Heart left ventricle (tissue), 16 donors: ENCODE data around the gene NEURL2. TPM values are rescaled to one million over a fixed set of nuclear protein-coding genes. Genes with fewer than 3 reads are reported as not detected.
A peak's percentile ranks its signal among the peaks of the same experiment; 100 is the strongest.

Experiments
- ATAC-seq, 4 donors: fragments of 200-7000 bp; cut with Tn5 transposase; one replicate each; pipeline ENCODE4 v1.9.1; 2020 to 2022; ENCODE audit warnings: moderate library complexity in 4 of 4, mild to moderate bottlenecking in 3 of 4, moderate number of reproducible peaks in 1 of 4
- DNase-seq, 5 donors: peaks; one replicate each; pipeline ENCODE4 v3.0.0-alpha.2; 2020
- H3K27ac ChIP-seq, 12 donors: fragments of 200-600 bp; sonication (generic) in 4 of 12; one replicate each; pipeline versions ENCODE4 v1.5.0 to v1.8.0; 2016 to 2022; ENCODE audit warnings: mild to moderate bottlenecking in 2 of 12
- H3K27me3 ChIP-seq, 9 donors: fragments of 200-600 bp; sonication (generic) in 2 of 9; one replicate each; pipeline versions ENCODE4 v1.5.1 to v1.8.0; 2016 to 2022; ENCODE audit warnings: mild to moderate bottlenecking in 3 of 9
- H3K36me3 ChIP-seq, 9 donors: fragments of 200-600 bp; sonication (generic) in 2 of 9; one replicate each; pipeline versions ENCODE4 v1.5.0 to v1.8.0; 2018 to 2022; ENCODE audit warnings: mild to moderate bottlenecking in 2 of 9
- H3K4me1 ChIP-seq, 12 donors: fragments of 200-600 bp; sonication (generic) in 4 of 12; one replicate each; pipeline versions ENCODE4 v1.5.0 to v1.8.0; 2016 to 2022; ENCODE audit warnings: mild to moderate bottlenecking in 3 of 12
- H3K4me3 ChIP-seq, 12 donors: fragments of 200-600 bp; sonication (generic) in 4 of 12; one replicate each; pipeline versions ENCODE4 v1.5.0 to v1.8.0; 2017 to 2022; ENCODE audit warnings: mild to moderate bottlenecking in 9 of 12, moderate library complexity in 4 of 12
- H3K9me3 ChIP-seq, 12 donors: fragments of 200-600 bp; sonication (generic) in 4 of 12; one replicate each; pipeline versions ENCODE4 v1.5.0 to v1.8.0; 2016 to 2022; ENCODE audit warnings: mild to moderate bottlenecking in 1 of 12
- CTCF ChIP-seq, 12 donors: fragments of 200-600 bp; sonication (generic) in 4 of 12; IDR thresholded peaks; one replicate each; pipeline versions ENCODE4 v1.5.0 to v1.8.0; 2018 to 2022; ENCODE audit warnings: antibody characterized with exemption in 12 of 12, mild to moderate bottlenecking in 5 of 12
- POLR2A ChIP-seq, 2 donors: fragments of 450-650 bp; IDR thresholded peaks; one replicate each; pipeline ENCODE4 v1.6.1; 2017; ENCODE audit warnings: antibody characterized with exemption in 2 of 2, mild to moderate bottlenecking in 2 of 2, moderate library complexity in 2 of 2
- WGBS, 4 donors: extraction: QIAGEN DNeasy Blood & Tissue Kit in 2 of 4; methylation state at CpG; one replicate each; pipeline versions ENCODE4 v1.1.5 to v1.1.7; 2013 to 2018; 5-methylcytosine and 5-hydroxymethylcytosine counted together
- intact Hi-C, 10 donors: fragments of 100-400 bp; cut with DNase I; formaldehyde crosslinking; loops; one replicate each; pipeline versions ENCODE4 v1.11.1 to v1.14.2; 2022
- polyA plus RNA-seq, 2 donors: library from polyadenylated mRNA; stranded (reverse); fragments of 200-250 nt; gene quantifications; one replicate each; pipeline ENCODE4 v1.2.3, GENCODE V29; 2013
- total RNA-seq, 9 donors: library from RNA; depleted of rRNA in 2 of 9; stranded (reverse); fragments of >200 nt in 2 of 9; fragmentation: NEBNext Ultra II Directional in 3 of 9; extraction: Animal tissue kit (Norgen Biotek cat#: 25700) in 3 of 9; gene quantifications; one replicate each; pipeline versions ENCODE4 v1.1.0 to v1.2.4, GENCODE V29; 2016 to 2023
- donor health status: ischemic (EF 13 %, LVEDD 7.1; RV severe dilation, severe dysfunction).
- donor health status: healthy with polysubstance abuse.
- donor health status: DM: no; HTN: yes; CAD: no.
- donor health status: DM: no; HTN: no; CAD: no.
- donor health status: ischemic (EF 25% LVEDD 6.9; RV normal size, moderate dysfunction).
- donor health status: ischemic (EF 25% LVEDD 5.7; RV mildly dilated, moderate dysfunction).
- donor health status: healthy.
- donor health status: DM: yes; HTN: yes; CAD: no.
- donor health status: ischemic (EF 35%, LVEDD 5.7; RV mildly dilated, moderate dysfunction).
- donor health status: nonischemic (EF 11% LVEDD 7.7; RV severe dilation, severe dysfunction).
- donor health status: DM: yes; HTN: yes; CAD: no.
- donor health status: PGD.
- donor health status: ischemic (EF 29% LVEDD 5.4; RV normal size, mild dysfunction).
- donor health status: nonischemic (EF 23%, LVEDD 6.1; RV moderate dilation, normal function).

Gene NEURL2
- total and polyA plus RNA-seq, 11 donors, result 3.0 to 14.8 (median 8.4) TPM

DNA sequence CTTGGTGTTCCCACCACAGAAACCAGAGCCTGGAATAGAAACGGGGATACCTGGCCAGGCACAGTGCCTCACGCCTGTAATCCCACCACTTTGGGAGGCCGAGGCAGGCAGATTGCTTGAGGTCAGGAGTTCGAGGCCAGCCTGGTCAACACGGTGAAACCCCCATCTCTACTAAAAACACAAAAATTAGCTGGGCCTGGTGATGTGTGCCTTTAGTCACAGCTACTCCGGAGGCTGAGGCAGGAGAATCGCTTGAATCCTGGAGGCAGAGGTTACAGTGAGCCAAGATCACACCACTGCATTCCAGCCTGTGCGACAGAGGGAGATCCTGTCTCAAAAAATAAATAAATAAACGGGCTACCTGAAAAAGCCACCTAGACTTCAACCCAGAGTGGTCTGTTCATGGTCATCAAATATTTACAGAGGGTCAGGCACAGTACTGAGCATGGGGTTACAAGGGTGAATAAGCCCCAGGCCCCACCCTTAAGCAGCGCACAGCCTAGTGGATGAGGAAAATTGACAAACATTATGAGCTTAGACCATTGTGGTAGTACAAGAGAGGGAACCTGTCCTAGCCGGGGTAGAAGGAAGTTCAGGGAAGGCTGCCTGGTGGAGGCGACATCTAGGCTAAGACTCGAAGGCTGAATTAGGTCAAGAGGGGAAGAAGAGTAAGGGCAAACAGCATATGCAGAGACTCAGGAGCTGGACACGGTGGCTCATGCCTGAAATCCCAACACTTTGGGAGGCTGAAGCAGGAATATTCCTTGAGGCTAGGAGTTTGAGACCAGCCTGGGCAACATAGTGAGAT, 36.3 kb upstream of the NEURL2 start:
- intact Hi-C loops, result no loop called here
- no peak overlapping the region for H3K27ac ChIP-seq
- H3K4me3 ChIP-seq, result no peak overlapping the region
- WGBS, 4 donors, result 85 to 88% (median 86%) methylated on average over 13 to 14 of the region's 14 CpGs
- H3K9me3 ChIP-seq, result no peaks in the 10 kb centered on the region
- H3K27me3 ChIP-seq, result no peaks in the 10 kb centered on the region
- TF ChIP-seq POLR2A (IDR thresholded peaks at IDR 0.05) (no peak), CTCF (IDR thresholded peaks at IDR 0.05) (no peak)
- no peaks in the 10 kb centered on the region for H3K36me3 ChIP-seq
- no peak for ATAC-seq
- no peak for DNase-seq
- H3K4me1 ChIP-seq, result peaks cover 2 to 35% (median 21%) of the 10 kb centered on the region in 12 donors

GRCh38 chr20:45926731-45927070, 35.7 kb upstream of the NEURL2 start:
- ATAC-seq, result no peak
- WGBS, 4 donors, result 71 to 92% (median 81%) methylated on average over 2 of the region's 2 CpGs
- no peak for TF ChIP-seq POLR2A (IDR thresholded peaks at IDR 0.05)
- no peak for TF ChIP-seq CTCF (IDR thresholded peaks at IDR 0.05)
- Histone ChIP-seq H3K27me3 (no peaks in the 10 kb centered on the region), H3K9me3 (no peaks in the 10 kb centered on the region), H3K27ac (no peak overlapping the region), H3K4me3 (no peak overlapping the region), H3K36me3 (no peaks in the 10 kb centered on the region), H3K4me1 (peaks cover 3 to 41% (median 26%) of the 10 kb centered on the region in 12 donors)
- DNase-seq, result no peak
- intact Hi-C loops, result no loop called here

DNA sequence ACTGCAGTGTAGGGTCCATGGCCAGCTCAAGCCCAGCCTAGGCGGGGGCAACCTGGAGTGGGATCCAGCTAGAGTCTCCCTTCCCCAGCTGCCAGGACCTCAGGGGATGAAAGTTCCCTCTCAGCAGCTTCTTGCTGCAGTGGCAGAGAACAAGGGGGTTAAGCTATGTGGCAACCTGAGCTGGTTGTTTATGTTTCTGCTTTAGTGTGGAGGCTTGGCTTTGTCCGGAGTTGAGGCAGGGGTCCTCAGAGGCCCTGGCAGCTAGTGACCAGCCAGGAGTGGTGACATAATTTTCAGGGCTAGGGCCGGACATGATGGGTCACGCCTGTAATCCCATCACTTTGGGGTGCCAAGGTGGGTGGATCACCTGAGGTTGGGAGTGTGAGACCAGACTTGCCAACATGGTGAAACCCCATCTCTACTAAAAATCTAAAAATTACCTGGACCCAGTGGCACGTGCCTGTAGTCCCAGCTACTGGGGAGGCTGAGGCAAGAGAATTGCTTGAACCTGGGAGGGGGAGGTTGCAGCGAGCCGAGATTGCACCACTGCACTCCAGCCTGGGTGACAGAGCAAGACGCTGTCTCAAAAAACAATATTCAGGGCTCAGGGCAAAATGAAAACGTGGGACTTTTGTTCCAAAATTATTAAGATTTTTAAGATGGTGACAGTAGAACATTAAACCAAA, 35.0 kb upstream of the NEURL2 start:
- Histone ChIP-seq H3K4me3 (no peak overlapping the region), H3K27ac (peak overlapping the region in 2 of 12 donors; percentile 71 to 92), H3K9me3 (no peaks in the 10 kb centered on the region), H3K27me3 (no peaks in the 10 kb centered on the region), H3K4me1 (peaks cover 3 to 48% (median 30%) of the 10 kb centered on the region in 12 donors), H3K36me3 (no peaks in the 10 kb centered on the region)
- TF ChIP-seq CTCF (IDR thresholded peaks at IDR 0.05) (no peak), POLR2A (IDR thresholded peaks at IDR 0.05) (no peak)
- WGBS, 4 donors, result 68 to 79% (median 72%) methylated on average over 8 to 9 of the region's 9 CpGs
- ATAC-seq (no peak), DNase-seq (no peak)
- intact Hi-C loops, result no loop called here
